IPS-18a (cell line): ENCODE results near the gene UGT2B7.
A peak's percentile ranks its signal among the peaks of the same experiment; 100 is the strongest.

Experiments used
- H3K27ac ChIP-seq: one replicate; pipeline ENCODE4 v1.5.1; 2013; ENCODE audit warnings: low read length
- H3K27me3 ChIP-seq: one replicate; pipeline ENCODE4 v1.6.1; 2013; ENCODE audit warnings: mild to moderate bottlenecking, low read length; ENCODE audit not compliant: control insufficient read depth, insufficient read depth
- H3K36me3 ChIP-seq: one replicate; pipeline ENCODE4 v1.6.1; 2013; ENCODE audit warnings: low read depth, low read length; ENCODE audit not compliant: control insufficient read depth
- H3K4me1 ChIP-seq: one replicate; pipeline ENCODE4 v1.6.1; 2013; ENCODE audit warnings: low read depth, low read length; ENCODE audit not compliant: control insufficient read depth
- H3K4me3 ChIP-seq: one replicate; pipeline ENCODE4 v1.5.1; 2013; ENCODE audit warnings: low read length
- H3K9ac ChIP-seq: one replicate; pipeline ENCODE4 v1.6.1; 2013; ENCODE audit warnings: mild to moderate bottlenecking, low read length, moderate library complexity
- H3K9me3 ChIP-seq: one replicate; pipeline ENCODE4 v1.6.1; 2013; ENCODE audit warnings: low read depth, low read length; ENCODE audit not compliant: control insufficient read depth

Gene UGT2B7

GRCh38 chr4:69058410-69059059 lies 37.7 kb upstream of the UGT2B7 start:
- Histone ChIP-seq H3K9ac (no peak overlapping the region), H3K4me1 (peaks cover 25% of the 10 kb centered on the region), H3K36me3 (no peaks in the 10 kb centered on the region), H3K9me3 (no peaks in the 10 kb centered on the region), H3K4me3 (peak overlapping the region; percentile 41), H3K27ac (peak overlapping the region; percentile 45), H3K27me3 (no peaks in the 10 kb centered on the region)

DNA sequence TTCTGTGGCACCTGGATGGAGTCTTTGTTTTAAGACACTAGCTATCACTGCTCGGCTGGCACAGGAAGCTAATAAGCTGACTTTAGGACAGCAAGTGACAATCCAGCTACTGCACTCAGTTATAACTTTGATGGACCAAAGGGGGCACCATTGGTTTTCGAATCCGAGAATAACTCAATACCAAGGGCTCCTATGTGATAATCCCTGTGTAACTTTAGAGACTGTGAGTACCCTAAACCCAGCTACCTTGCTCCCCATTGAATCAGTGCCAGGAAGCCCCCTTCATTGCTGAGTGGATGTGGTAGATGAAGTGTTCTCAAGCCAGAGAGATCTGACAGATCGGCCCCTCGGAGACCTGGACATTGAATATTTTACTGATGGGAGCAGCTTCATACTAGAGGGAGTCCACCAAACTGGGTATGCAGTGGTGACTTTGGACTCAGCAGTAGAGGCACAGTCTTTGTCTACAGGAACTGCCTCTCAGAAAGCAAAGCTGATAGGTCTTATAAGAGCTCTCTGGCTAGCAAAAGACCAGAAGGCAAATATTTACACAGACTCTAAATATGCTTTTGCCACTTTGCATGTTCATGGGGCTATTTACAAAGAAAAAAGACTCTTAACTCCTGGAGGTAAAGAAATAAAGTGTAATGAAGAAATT lies 35.5 kb upstream of the UGT2B7 start:
- Histone ChIP-seq H3K27me3 (no peaks in the 10 kb centered on the region), H3K4me3 (no peak overlapping the region), H3K27ac (no peak overlapping the region), H3K36me3 (no peaks in the 10 kb centered on the region), H3K9ac (no peak overlapping the region), H3K9me3 (no peaks in the 10 kb centered on the region), H3K4me1 (peaks cover 22% of the 10 kb centered on the region)

GRCh38 chr4:69064391-69064790 lies 31.9 kb upstream of the UGT2B7 start:
- Histone ChIP-seq H3K27me3 (no peaks in the 10 kb centered on the region), H3K9ac (no peak overlapping the region), H3K27ac (no peak overlapping the region), H3K9me3 (no peaks in the 10 kb centered on the region), H3K4me3 (no peak overlapping the region), H3K4me1 (no peaks in the 10 kb centered on the region), H3K36me3 (no peaks in the 10 kb centered on the region)

- H3K4me3 ChIP-seq: no peak overlapping the region
Observed at GRCh38 chr4:69066945-69067344, 29.3 kb upstream of the UGT2B7 start.

GRCh38 chr4:69069085-69069484 lies 27.2 kb upstream of the UGT2B7 start:
- Histone ChIP-seq H3K4me3 (no peak overlapping the region), H3K4me1 (no peaks in the 10 kb centered on the region), H3K27ac (no peak overlapping the region), H3K9ac (no peak overlapping the region), H3K9me3 (no peaks in the 10 kb centered on the region), H3K27me3 (no peaks in the 10 kb centered on the region), H3K36me3 (no peaks in the 10 kb centered on the region)

More at GRCh38 chr4:69066945-69067344, 29.3 kb upstream of the UGT2B7 start:
- no peak overlapping the region for H3K27ac ChIP-seq
- no peaks in the 10 kb centered on the region for H3K27me3 ChIP-seq
- H3K9ac ChIP-seq: no peak overlapping the region
- no peaks in the 10 kb centered on the region for H3K36me3 ChIP-seq
- H3K9me3 ChIP-seq: no peaks in the 10 kb centered on the region
- H3K4me1 ChIP-seq: no peaks in the 10 kb centered on the region

DNA sequence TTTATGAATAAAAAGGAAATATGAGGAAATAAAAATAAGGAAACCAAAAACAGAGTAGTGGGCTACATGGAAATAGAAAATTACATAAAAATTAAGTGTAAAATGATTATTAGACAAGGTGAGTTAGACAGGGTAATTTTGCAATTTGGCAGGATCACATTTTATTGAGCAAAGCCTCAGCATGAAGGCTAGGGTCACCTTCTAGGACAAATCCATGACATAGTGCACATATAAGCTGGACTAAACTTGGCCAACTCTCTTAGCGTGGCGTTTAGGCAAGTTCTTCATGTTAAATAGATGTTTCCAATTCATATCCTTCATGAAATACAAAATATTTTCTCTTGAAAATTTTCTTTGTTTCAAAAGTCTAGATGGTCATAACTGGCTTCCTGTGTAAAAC lies 25.7 kb upstream of the UGT2B7 start:
- Histone ChIP-seq H3K4me3 (no peak overlapping the region), H3K36me3 (no peaks in the 10 kb centered on the region), H3K9ac (no peak overlapping the region), H3K9me3 (no peaks in the 10 kb centered on the region), H3K27ac (no peak overlapping the region), H3K27me3 (no peaks in the 10 kb centered on the region), H3K4me1 (no peaks in the 10 kb centered on the region)

GRCh38 chr4:69071286-69071685 lies 25.0 kb upstream of the UGT2B7 start:
- Histone ChIP-seq H3K36me3 (no peaks in the 10 kb centered on the region), H3K9me3 (no peaks in the 10 kb centered on the region), H3K27ac (no peak overlapping the region), H3K9ac (no peak overlapping the region), H3K27me3 (no peaks in the 10 kb centered on the region), H3K4me3 (no peak overlapping the region), H3K4me1 (no peaks in the 10 kb centered on the region)

- no peak overlapping the region for H3K27ac ChIP-seq
- H3K4me3 ChIP-seq: no peak overlapping the region
- no peaks in the 10 kb centered on the region for H3K36me3 ChIP-seq
- H3K4me1 ChIP-seq: no peaks in the 10 kb centered on the region
- H3K9ac ChIP-seq: no peak overlapping the region
- no peaks in the 10 kb centered on the region for H3K9me3 ChIP-seq
- no peaks in the 10 kb centered on the region for H3K27me3 ChIP-seq
Observed at GRCh38 chr4:69073375-69073774, 22.9 kb upstream of the UGT2B7 start.

DNA sequence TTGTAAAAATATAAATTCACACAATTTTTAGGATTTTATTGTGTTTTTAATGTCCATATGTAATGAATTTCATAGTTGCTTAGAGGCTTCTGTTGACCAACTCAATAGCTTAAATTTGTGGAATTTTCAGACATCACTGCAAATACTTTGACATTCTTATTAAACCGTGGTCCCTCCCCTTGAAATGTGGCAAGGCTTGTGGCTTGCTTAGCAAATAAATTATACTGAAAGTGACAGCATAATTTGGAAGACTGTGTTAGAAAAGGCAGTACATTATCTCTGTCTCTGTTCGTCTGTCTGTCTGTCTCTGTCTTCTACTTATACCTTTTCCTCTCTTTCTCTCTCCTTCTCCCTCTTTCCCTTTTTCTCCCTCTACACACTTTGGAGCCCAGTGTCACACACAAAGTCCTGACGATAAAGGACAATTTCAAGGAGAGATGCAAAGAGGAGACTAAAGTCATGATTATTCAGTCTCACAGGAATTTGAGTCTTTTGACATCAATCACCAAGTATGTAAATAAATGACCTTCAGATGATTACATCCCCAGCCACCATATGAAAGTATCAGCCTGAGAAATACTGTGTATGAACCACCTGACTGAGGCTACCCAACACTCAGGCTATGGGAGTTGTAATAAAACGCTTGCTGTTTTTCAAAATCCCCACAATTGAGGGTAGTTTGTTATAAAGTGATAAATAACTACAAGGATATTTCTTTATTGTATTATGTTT lies 21.0 kb upstream of the UGT2B7 start:
- H3K27me3 ChIP-seq: no peaks in the 10 kb centered on the region
- no peak overlapping the region for H3K9ac ChIP-seq
- H3K36me3 ChIP-seq: no peaks in the 10 kb centered on the region
- H3K9me3 ChIP-seq: no peaks in the 10 kb centered on the region
- H3K4me1 ChIP-seq: no peaks in the 10 kb centered on the region
- no peak overlapping the region for H3K27ac ChIP-seq
- no peak overlapping the region for H3K4me3 ChIP-seq

DNA sequence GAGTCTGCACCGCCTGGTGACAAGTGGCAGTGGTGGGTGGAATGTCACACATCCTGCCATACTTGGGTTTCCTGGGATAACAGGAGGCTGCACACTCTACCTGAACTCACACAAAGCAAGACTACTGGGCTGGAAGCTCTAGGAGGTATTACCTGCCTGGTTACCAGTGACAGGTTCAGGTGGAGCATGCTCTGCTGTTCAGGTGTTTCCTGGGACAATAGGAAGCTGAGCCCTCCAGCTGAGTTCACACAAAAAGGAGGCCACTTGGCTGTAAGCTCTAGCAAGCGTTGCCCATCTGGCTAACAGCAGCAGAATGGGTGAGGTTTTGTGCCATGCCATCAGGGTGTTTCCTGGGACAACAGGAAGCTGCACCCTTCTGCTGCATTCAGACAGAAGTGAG lies 17.4 kb upstream of the UGT2B7 start:
- Histone ChIP-seq H3K27me3 (no peaks in the 10 kb centered on the region), H3K9me3 (no peaks in the 10 kb centered on the region), H3K9ac (no peak overlapping the region), H3K36me3 (no peaks in the 10 kb centered on the region), H3K4me3 (no peak overlapping the region), H3K27ac (no peak overlapping the region), H3K4me1 (no peaks in the 10 kb centered on the region)

DNA sequence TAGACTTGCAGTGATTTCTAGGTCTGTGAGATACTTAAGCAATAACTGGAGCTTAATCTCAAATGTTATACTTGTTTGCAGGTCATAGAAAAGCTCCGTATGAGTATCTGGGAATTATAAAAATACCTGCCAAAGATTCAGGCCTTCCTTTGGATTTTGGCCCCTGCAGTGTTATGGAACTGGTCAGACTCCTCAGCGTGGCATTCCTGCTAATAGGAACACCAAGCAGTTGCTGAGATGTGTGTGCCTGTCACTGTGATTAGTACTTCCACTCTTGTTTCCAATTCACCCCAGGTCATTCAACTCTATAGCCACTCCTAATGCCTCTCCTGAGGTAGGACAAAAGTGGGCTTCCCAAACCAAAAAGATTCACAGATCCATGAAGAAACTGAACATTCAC lies 7.8 kb upstream of the UGT2B7 start:
- Histone ChIP-seq H3K36me3 (no peaks in the 10 kb centered on the region), H3K9ac (no peak overlapping the region), H3K4me3 (no peak overlapping the region), H3K27me3 (no peaks in the 10 kb centered on the region), H3K9me3 (no peaks in the 10 kb centered on the region), H3K4me1 (no peaks in the 10 kb centered on the region), H3K27ac (no peak overlapping the region)
